GM12878 (cell line): ENCODE measurements around the gene EPN1. TPM values are rescaled to one million over a fixed set of nuclear protein-coding genes. Genes with fewer than 3 reads are reported as not detected.

ENCODE experiments used
- ATAC-seq: fragments of 200-7000 bp; cut with Tn5 transposase; 3 replicates; pipeline ENCODE4 v1.9.1; 2020; ENCODE audit warnings: mild to moderate bottlenecking, moderate library complexity
- BruUV-seq: library from RNA; stranded (reverse); fragments of 400-500 nt; replicated peaks from 2 replicates; lab custom pipeline; 2021; lab: Mats Ljungman, UMichigan
- CTCF ChIA-PET: fragments of 300-600 bp; sonication (Branson Sonifier 250); formaldehyde crosslinking; extraction: SDS; loops from one replicate; lab custom pipeline; 2021; ENCODE audit warnings: inconsistent platforms; lab: Yijun Ruan, JAX
- POLR2A ChIA-PET: fragments of 350-600 bp; formaldehyde crosslinking; extraction: SDS; loops from one replicate; lab custom pipeline; 2021; ENCODE audit warnings: inconsistent platforms; lab: Charles Lee
- RAD21 ChIA-PET: fragments of 300-600 bp; sonication (Branson Sonifier 250); formaldehyde crosslinking; loops from one replicate; lab custom pipeline; 2023; ENCODE audit warnings: antibody characterized with exemption; ENCODE audit not compliant: unreplicated experiment; lab: Charles Lee
- SMC1A ChIA-PET: fragments of 300-600 bp; sonication (Branson Sonifier 250); formaldehyde crosslinking; loops from one replicate; lab custom pipeline; 2023; ENCODE audit not compliant: unreplicated experiment, uncharacterized antibody; lab: Charles Lee
- DNase-seq: peaks from one replicate; pipeline ENCODE4 v3.0.0-alpha.2; 2011; ENCODE audit warnings: low read depth, low spot score
- FAIRE-seq: peaks from 3 replicates; lab custom pipeline; 2011; peaks lifted over from hg19 to GRCh38; lab: Jason Lieb, UNC
- H2AFZ ChIP-seq: 2 replicates; pipeline ENCODE4 v1.6.0; 2011; ENCODE audit warnings: low read depth, low read length, control low read depth; ENCODE audit not compliant: control insufficient read depth
- H3K27ac ChIP-seq: 2 replicates; pipeline ENCODE4 v1.5.1; 2011; ENCODE audit warnings: control low read depth; ENCODE audit not compliant: control insufficient read depth, insufficient read depth
- H3K27me3 ChIP-seq, 2 experiments: replicated peaks in 1 of 2; 2 replicates each; pipeline versions ENCODE4 v1.6.0 to v1.6.1; 2011; ENCODE audit warnings: low read length in 1 of 2; ENCODE audit not compliant: control insufficient read depth in 2 of 2, insufficient read depth in 2 of 2
- H3K36me3 ChIP-seq, 2 experiments: 2 replicates each; pipeline ENCODE4 v1.5.1; 2011; ENCODE audit warnings: low read length in 1 of 2; ENCODE audit not compliant: control insufficient read depth in 2 of 2, insufficient read depth in 2 of 2
- H3K4me1 ChIP-seq: 2 replicates; pipeline ENCODE4 v1.6.1; 2011; ENCODE audit warnings: mild to moderate bottlenecking, low read length, moderate library complexity, mixed read lengths; ENCODE audit not compliant: control insufficient read depth, insufficient read depth
- H3K4me2 ChIP-seq: 2 replicates; pipeline ENCODE4 v1.6.0; 2011; ENCODE audit warnings: control low read depth; ENCODE audit not compliant: control insufficient read depth, insufficient read depth
- H3K4me3 ChIP-seq: fragments of 200-600 bp; sonication (generic); 2 replicates; pipeline ENCODE4 v1.5.1; 2016
- H3K79me2 ChIP-seq: 2 replicates; pipeline ENCODE4 v1.6.0; 2011; ENCODE audit warnings: low read length; ENCODE audit not compliant: control insufficient read depth, insufficient read depth
- H3K9ac ChIP-seq: 2 replicates; pipeline ENCODE4 v1.8.0; 2011; ENCODE audit warnings: low read length, control low read depth, mixed read lengths; ENCODE audit not compliant: control insufficient read depth, insufficient read depth
- H3K9me3 ChIP-seq: replicated peaks from 3 replicates; pipeline ENCODE4 v1.5.1; 2011; ENCODE audit warnings: mild to moderate bottlenecking, low read length; ENCODE audit not compliant: control insufficient read depth, insufficient read depth
- H4K20me1 ChIP-seq: 2 replicates; pipeline ENCODE4 v1.6.0; 2011; ENCODE audit not compliant: control insufficient read depth, insufficient read depth
- POLR2AphosphoS5 ChIP-seq: IDR thresholded peaks from 2 replicates; pipeline ENCODE4 v1.6.1; 2011; ENCODE audit warnings: mild to moderate bottlenecking, low read length, inconsistent platforms
- SPI1 ChIP-seq: IDR thresholded peaks from 2 replicates; pipeline ENCODE4 v1.6.1; 2011; ENCODE audit warnings: low read depth, mild to moderate bottlenecking, low read length, moderate library complexity, borderline replicate concordance; ENCODE audit not compliant: insufficient read depth
- WGBS: methylation state at CpG from one replicate; pipeline ENCODE4 v1.1.6; 2016; ENCODE audit warnings: low lambda C conversion rate; ENCODE audit not compliant: insufficient replicate concordance, insufficient coverage; ENCODE audit errors: missing lambda C conversion rate; 5-methylcytosine and 5-hydroxymethylcytosine counted together
- in situ Hi-C: fragments of 300-500 bp; cut with MboI; formaldehyde crosslinking; loops from 9 replicates; pipeline ENCODE4 v1.14.3; 2018; ENCODE audit warnings: mixed read lengths
- intact Hi-C: fragments of 100-400 bp; cut with micrococcal nuclease; formaldehyde crosslinking; loops from one replicate; pipeline ENCODE4 v1.14.2; 2022; ENCODE audit not compliant: unreplicated experiment
- polyA plus RNA-seq, 11 experiments: library from polyadenylated mRNA; depleted of rRNA in 4 of 11; unstranded in 6 of 11; stranded (reverse) in 5 of 11; fragments of >200 nt; fragmentation: Nextera tagmentation in 4 of 11; fragmentation: Illumina TruSeq in 1 of 11; extraction: Ambion mirVana in 4 of 11; extraction: Trizol in 1 of 11; gene quantifications; 1 replicate in 1 of 11; 2 replicates in 10 of 11; pipeline versions ENCODE4 v1.2.1 to v1.2.3, GENCODE V29; 2011 to 2016; ENCODE audit warnings: inconsistent platforms in 2 of 11, missing spikeins in 2 of 11, low read depth in 1 of 11
- total RNA-seq, 4 experiments: library from RNA; depleted of rRNA in 3 of 4; stranded (reverse); fragments of >200 nt in 3 of 4; fragmentation: Illumina TruSeq in 1 of 4; extraction: Trizol in 1 of 4; gene quantifications; 2 replicates each; pipeline versions ENCODE4 v1.2.1 to v1.2.3, GENCODE V29; 2013 to 2021
- TF ChIP-seq, protein P1 (sequence below): fragments of 450-650 bp; IDR thresholded peaks from 2 replicates; pipeline ENCODE4 v1.6.1; 2017; ENCODE audit warnings: mild to moderate bottlenecking

Gene EPN1
- total and polyA plus RNA-seq, 10 of the 15 experiments (the other 5 are each of a cell fraction or from before 2014, with no cell fraction given): 0.11 to 88.5 (median 10.6) TPM

DNA sequence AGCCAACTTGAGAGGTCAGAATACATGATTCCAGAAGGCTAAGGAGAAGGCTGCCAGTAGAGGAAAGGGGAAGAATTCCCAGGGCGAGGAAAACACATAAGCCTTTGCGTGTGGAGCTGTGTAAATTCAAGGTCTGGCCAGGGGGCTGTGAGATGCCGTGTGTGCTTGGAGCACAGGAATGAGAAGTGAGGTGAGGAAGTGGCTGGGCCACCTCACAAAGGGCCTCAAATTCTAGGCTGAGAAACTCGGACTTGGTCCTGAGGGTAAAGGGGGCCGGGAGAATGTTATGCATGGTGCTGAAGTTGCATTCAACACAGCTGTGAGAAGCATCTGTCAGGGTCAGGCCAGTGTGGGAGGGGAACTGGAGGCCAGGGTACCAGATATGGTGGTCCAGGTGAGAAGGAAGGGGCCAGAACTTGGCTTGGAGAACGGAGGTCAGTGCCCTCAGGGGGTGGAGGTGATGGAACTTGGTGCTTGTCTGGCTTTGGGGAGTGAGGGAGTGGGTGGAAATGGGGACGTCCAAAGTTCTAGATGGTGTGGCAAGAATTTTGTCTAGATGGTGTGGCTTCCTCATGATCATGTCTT lies 39.1 kb upstream of the EPN1 start:
- Histone ChIP-seq H3K4me2 (peak overlapping the region; percentile 91), H3K27me3 (no peaks in the 10 kb centered on the region), H2AFZ (no peak overlapping the region), H4K20me1 (no peaks in the 10 kb centered on the region), H3K9ac (peak overlapping the region; percentile 100), H3K79me2 (peaks cover 44% of the 10 kb centered on the region), H3K27ac (peak overlapping the region; percentile 99), H3K4me1 (peaks cover 39% of the 10 kb centered on the region), H3K36me3 (no peaks in the 10 kb centered on the region), H3K4me3 (peak overlapping the region; percentile 92), H3K9me3 (no peaks in the 10 kb centered on the region)
- no peak for DNase-seq
- RAD21 ChIA-PET: interaction anchor here (1.3 kb wide), 1 partner anchor 11 kb away, joined by 3 read pairs; no protein-coding TSS in a partner anchor
- TSS peak; percentile 79 for BruUV-seq
- SMC1A ChIA-PET: interaction anchor here (1.2 to 2.5 kb wide), 5 partner anchors 10 to 37 kb away, joined by 3 to 11 read pairs (median 5); partner anchors contain the start of genes CCDC106, FIZ1 and U2AF2
- 24% methylated on average over 7 of the region's 7 CpGs for WGBS
- CTCF ChIA-PET: interaction anchor here (1.2 to 7.7 kb wide), 4 partner anchors 12 to 121 kb away, joined by 3 to 65 read pairs (median 22); partner anchors contain the start of genes CCDC106 and ZNF865
- intact Hi-C loops (loop anchor here (10.0 kb wide), 1 partner anchor 439 kb away; no protein-coding TSS in a partner anchor), in situ Hi-C loops (no loop called here)
- no peak for ATAC-seq
- no peak for FAIRE-seq
- POLR2A ChIA-PET: interaction anchor here (0.7 to 4.5 kb wide), 3 partner anchors 12 to 21 kb away, joined by 3 to 28 read pairs (median 12); partner anchors contain the start of genes CCDC106 and U2AF2
- TF ChIP-seq POLR2AphosphoS5 (peak; percentile 54; the same call in 1 of the 2 replicates), SPI1 (peak; percentile 25; the same call in 1 of the 2 replicates)
- TF ChIP-seq, protein P1, sequence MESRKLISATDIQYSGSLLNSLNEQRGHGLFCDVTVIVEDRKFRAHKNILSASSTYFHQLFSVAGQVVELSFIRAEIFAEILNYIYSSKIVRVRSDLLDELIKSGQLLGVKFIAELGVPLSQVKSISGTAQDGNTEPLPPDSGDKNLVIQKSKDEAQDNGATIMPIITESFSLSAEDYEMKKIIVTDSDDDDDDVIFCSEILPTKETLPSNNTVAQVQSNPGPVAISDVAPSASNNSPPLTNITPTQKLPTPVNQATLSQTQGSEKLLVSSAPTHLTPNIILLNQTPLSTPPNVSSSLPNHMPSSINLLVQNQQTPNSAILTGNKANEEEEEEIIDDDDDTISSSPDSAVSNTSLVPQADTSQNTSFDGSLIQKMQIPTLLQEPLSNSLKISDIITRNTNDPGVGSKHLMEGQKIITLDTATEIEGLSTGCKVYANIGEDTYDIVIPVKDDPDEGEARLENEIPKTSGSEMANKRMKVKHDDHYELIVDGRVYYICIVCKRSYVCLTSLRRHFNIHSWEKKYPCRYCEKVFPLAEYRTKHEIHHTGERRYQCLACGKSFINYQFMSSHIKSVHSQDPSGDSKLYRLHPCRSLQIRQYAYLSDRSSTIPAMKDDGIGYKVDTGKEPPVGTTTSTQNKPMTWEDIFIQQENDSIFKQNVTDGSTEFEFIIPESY: no peak
